ENCODE measurements around the gene PSME4.

Gene PSME4

GRCh38 chr2:53829273-53829979, 141.4 kb downstream of the PSME4 start:
- no peak for DNase-seq (ENCODE audit: low read depth in 2 of 2)

DNA sequence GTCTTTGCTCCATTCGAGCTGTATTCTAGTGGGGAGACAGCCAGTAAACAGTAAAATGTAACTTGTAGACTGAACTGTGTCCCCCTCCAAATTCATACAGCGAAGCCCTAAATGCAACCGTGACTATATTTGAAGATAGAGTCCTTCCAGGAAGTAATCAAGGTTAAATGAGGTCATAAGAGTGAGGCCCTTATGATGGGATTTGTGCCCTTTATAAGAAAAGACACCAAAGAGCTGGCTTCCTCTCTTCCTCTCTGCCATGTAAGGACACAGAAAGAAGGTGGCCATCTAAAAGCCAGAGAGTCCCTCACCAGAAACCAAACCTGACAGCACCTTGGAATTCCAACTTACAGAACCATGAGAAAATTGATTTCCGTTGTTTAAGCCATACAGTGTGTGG, 142.5 kb downstream of the PSME4 start:
- no peak for DNase-seq (ENCODE audit: low read depth in 2 of 2)

GRCh38 chr2:53827398-53828175, 143.2 kb downstream of the PSME4 start:
- DNase-seq (ENCODE audit: low read depth in 2 of 2) = no peak

DNA sequence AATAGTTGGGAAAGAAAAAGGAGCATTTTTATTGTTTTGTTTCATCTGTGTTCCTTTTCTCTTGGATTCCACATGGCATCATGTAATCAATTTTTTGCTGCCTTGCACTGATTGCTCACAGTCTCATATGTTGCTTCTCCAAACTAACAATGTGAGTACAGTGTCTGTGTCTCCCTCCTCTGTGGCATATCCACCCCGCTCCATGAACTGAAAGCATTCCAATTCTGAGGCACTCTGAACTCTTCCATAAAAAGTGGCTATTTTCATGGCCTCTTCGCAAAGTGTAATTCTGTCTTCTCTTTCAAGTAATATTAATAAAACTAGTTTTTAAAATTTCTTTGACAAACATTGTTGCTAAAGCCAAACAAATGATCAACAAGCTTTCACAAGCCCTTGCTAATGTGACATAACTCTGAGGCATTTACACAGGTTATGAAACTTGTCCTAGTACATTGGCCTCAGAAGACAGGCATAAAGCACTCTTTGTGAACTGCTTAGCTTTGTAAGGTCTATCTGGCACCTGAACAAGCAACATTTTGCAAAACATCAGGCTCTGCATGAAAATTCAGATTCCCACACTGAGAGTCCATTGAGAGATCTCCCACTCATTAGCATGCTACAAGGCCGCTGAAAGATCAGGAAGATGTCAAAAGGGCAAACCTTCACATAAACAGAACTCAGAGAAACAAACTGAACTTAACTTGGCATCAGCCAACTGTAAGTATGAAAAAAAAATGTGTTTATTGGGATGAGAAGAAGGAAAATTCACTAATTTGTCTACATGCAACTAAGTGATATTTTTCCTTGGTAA, 144.0 kb downstream of the PSME4 start:
- DNase-seq (ENCODE audit: low read depth in 2 of 2) = no peak

DNA sequence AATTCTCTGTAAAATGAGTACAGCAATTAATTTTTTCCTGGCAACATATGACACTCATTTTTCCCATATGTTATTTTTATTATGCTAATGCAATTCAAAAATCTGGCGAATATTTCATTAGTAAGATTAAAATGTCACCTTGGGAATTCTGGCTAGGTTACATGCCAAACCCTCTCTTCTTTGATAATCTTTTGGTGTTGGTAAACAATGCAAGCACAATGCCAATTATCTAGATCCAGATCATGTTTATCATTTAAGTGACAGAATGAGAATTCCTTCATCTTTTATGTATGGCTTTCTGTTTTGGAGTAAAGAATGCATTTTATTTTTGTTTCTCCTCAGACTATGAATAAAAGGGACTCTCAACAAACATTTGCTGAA, 144.8 kb downstream of the PSME4 start:
- DNase-seq (ENCODE audit: low read depth in 2 of 2) = no peak

- DNase-seq (ENCODE audit: low read depth in 2 of 2) = peak in 1 of 2 donors; percentile 3
Observed at GRCh38 chr2:53823639-53824038, 147.2 kb downstream of the PSME4 start.

DNA sequence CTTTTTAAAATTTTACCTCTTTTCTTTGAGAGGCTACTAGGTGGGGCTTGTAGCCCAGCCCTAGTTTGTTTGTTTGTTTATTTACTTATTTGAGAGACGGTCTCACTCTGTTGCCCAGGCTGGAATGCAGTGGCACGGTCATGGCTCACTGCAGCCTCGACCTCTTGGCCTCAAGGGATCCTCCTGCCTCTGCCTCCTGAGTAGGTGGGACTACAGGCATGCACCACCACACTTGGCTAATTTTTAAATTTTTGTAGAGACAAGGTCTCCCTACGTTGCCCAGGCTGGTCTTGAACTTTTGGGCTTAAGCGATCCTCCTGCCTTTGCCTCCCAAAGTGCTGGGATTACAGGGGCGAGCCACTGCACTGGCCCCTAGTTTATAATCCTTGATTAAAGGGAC, 149.0 kb downstream of the PSME4 start:
- no peak for DNase-seq (ENCODE audit: low read depth in 2 of 2)

DNA sequence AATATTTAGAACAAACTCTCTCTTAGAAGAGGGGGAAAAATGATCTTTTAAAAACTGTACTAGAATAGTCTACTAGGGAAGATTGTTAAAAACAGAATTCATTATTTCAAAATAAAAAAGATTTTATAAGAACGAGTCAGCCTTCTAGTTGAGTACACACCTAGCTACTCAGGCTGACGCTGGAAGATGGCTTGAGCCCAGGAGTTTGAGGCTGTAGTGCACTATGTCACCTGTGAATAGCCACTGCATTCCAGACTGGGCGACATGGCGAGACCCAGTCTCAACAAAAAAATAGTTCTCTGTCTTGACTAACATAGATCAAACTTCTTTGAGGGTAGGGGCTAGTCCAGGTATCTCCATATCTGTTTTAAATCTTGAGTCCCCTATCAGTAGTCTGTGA, 150.1 kb downstream of the PSME4 start:
- no peak for DNase-seq (ENCODE audit: low read depth in 2 of 2)

GRCh38 chr2:53820048-53820447, 150.7 kb downstream of the PSME4 start:
- DNase-seq (ENCODE audit: low read depth in 2 of 2) = no peak

DNA sequence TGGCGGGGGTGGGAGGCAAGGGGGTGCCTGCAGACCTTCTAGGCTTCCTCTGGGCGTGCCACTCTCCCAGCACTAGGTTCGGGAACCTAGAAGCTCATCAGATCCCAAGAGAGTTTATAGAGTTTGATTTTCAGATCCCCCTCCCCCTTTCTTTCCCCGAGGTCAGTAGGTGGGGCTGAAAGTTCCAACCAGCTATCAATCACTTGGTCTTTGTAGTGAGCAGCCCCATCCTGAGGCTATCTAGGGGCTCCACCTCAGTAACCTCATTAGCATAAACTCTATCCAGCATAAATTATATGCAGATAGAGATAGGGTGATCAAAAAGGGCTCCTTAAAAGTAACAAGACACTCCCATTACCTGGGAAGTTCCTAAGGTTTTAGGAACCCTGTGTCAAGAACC, 151.2 kb downstream of the PSME4 start:
- no peak for DNase-seq (ENCODE audit: low read depth in 2 of 2)

- no peak for DNase-seq (ENCODE audit: low read depth in 2 of 2)
Observed at GRCh38 chr2:53818854-53819435, 151.8 kb downstream of the PSME4 start.
